Inferior parietal cortex (tissue), 1 donor: ENCODE measurements around the gene PATJ.
A peak's percentile ranks its signal among the peaks of the same experiment; 100 is the strongest.

Experiments used
- DNase-seq: peaks from one replicate; pipeline ENCODE4 v3.0.0-alpha.2; 2016; ENCODE audit errors: extremely low spot score

The PATJ gene

GRCh38 chr1:62090016-62090415 lies 347.7 kb downstream of the PATJ start:
- DNase-seq: no peak

DNA sequence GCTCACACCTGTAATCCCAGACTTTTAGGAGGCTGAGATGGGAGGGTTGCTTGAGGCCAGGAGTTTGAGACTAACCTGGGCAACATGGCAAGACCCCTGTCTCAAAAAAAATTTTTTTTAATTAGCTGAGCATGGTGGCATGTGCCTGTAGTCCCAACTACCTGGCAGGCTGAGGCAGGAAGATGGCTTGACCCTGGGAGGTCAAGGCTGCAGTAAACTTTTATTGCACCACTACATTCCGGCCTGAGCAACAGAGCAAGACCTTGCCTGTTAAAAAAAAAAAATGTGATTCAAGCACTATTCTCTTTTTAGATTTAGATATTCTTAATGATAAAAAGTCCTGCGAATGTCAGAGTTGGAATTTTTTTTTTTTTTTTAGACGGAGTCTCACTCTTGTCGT lies 349.8 kb downstream of the PATJ start:
- no peak for DNase-seq

DNA sequence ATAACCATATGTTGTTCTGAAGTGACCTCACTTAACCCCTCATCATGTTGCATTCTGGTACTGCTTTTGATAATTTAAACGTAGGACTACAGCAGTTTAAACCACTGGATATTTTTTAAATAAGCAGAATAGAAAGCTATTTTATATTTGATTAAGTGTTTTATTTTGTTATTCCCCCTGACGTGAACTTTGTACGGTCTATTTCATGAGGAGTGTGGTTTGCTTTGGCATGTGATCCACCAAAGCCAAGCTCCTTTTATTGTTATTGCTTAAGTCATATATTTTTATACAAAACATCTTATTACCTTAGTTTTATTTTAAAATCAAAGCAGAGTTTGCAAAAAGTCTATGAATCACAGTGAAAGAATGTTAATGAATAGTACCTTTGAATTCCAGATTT lies 351.0 kb downstream of the PATJ start:
- no peak for DNase-seq

DNA sequence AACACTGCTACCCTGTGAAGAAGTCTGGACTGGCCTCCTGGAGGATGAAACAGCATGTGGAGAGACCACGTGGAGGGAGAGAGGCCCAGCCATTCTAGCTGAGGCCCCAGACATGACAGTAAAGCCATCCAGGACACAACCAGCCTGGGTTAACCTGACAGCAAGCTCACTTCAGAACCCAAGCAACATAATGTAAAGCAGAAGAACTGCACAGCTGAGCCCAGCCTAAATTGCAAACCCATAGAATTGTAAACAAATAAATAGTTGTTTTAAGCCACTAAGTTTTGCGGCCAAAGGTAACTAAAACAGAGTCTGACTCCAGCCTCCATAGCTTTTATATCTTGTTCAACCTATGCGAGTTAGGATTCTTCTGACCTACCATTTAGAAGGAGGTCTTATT lies 355.2 kb downstream of the PATJ start:
- DNase-seq: no peak

DNA sequence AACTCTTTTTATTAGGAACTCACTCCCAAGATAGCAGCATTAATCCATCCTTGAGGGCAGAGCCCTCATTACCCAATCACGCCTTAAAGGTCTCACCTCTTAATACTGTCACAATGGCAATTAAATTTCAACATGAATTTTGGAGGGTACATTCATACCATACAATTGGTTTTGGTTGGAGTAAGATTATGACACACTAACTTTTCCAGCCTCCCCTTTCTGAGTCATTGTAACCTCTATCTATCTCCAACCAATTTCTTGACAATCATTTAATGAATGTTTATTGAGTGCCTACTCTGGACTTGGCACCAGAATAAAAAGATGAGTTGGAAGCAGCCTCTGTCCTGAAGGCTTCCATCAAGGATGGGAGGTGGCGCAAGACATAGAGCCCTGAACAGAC lies 358.2 kb downstream of the PATJ start:
- no peak for DNase-seq

DNA sequence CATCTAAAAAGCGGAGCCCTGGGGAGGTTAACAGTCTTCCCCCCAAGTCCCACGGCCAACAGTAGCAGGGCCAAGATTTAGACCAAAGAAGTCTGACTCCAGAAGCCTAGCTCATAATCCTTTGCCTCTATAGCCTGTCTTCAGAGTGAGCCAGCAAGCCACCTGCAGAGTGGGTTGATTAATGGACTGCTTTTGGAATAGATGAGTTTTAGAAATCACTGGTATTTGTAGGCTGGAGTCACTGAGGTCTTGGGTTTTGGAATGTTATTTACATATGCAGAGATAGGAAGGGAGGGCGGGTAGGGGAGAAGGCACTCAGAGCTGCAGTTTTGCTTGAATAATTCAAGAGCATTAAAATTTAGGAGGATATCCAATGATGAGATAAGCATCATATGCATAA lies 361.6 kb downstream of the PATJ start:
- no peak for DNase-seq

GRCh38 chr1:62107923-62108322 lies 365.6 kb downstream of the PATJ start:
- no peak for DNase-seq

- no peak for DNase-seq
Measured at GRCh38 chr1:62109124-62109523, 366.8 kb downstream of the PATJ start.

DNA sequence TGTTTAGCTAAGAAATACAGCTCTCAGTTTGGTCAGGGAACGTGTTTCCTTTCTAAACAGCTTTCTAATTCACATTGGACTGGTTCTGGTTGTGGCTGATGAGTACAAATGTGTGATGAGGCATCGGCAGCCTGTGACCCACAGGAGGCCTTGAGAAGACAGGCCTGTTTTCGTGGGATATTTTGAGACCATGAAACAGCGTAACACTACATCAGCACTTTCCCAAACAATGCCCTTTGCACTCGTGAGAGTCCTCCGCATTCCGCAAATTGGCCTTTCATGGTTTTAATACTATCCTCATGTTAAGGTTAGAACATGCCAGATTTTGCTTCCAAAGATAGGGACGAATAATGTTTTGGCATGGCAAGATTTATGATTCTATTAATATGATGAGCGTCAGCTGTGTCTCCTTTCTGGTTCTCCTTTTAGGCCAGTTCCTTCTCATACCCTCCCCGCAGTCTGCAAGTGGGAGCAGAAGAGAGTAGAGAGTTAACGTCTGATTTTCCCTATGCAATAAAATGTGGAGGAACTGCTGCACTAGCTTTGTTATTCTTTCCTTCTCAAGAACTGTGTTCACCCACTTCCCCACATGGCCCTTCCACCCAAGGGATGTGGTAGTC lies 368.0 kb downstream of the PATJ start:
- DNase-seq: no peak

DNA sequence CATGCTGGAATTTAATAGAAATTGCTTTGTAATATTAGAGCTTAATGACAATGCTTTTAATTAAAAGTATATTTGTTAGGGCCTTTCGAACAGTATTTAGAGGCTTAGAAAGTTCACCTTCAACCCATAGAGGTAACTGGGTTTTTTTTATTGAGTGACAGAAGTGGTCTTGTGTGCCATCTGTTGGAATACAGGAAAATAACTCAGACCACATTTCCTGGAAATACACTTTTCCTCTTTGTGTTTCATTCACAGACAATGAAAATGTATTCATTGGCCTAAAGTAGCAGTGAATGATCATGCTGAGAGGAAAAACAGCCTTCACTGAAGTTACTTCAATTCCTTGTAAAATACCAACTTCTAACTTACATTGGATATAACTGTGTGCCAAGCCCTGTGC lies 368.8 kb downstream of the PATJ start:
- no peak for DNase-seq

DNA sequence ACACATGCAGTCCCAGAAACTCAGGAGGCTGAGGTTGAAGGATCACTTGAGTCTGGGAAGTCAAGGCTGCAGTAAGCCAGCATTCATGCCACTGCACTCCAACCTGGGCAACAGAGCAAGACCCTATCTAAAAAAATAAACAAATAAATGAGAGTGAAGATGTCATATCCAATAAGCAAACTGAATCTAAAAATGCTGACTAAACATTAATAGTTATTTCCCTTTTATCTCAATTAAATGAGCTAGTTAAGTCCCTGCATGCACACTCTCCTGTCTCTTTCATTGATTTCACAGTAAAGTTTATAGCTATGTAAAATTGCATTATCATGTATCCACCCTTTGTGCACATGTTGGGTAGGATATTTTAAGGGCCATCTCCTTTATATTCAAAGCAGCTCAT lies 371.2 kb downstream of the PATJ start:
- no peak for DNase-seq

GRCh38 chr1:62117018-62117750 lies 374.9 kb downstream of the PATJ start:
- DNase-seq: no peak

GRCh38 chr1:62126579-62127290 lies 384.5 kb downstream of the PATJ start:
- no peak for DNase-seq

GRCh38 chr1:62128745-62129144 lies 386.5 kb downstream of the PATJ start:
- no peak for DNase-seq

GRCh38 chr1:62131093-62131725 lies 388.9 kb downstream of the PATJ start:
- peak; percentile 49 for DNase-seq

- no peak for DNase-seq
Measured at GRCh38 chr1:62138029-62138428, 395.7 kb downstream of the PATJ start.

DNA sequence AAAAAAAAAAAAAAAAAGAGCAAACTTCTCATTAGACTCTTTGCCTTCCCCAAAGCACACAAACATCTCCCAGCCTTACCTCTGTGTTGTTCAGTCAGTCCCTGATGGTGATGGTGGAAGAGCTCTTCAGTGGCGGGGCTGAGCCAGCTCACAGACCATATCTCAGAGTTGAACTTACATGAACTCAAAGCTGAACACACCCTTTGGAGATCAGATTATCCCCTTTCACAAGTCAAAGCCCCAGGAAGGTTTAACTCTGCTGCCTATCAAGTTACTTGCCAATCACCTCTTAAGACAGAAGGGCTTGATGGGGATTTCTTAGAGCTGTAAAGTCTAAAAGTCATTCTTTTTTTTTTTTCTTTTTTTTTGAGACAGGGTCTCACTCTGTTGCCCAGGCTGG lies 397.1 kb downstream of the PATJ start:
- no peak for DNase-seq

DNA sequence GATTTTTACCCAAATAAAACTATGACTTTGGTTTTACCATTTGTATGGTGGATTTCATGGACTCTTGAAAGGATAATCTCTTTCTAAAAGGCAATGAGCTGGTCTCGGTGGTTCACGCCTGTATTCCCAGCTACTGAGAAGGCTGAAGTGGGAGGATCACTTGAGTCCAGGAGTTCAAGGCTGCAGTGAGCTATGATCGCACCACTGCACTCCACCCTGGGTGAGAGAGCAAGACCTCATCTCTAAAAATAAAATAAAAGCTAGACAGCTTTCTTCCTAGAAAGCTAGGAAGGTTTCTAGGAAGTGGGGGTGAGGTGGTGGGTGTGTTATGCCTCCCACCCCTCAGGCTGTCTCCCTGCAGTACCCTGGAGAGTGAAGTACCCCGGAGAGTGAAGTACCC lies 398.4 kb downstream of the PATJ start:
- DNase-seq: no peak

DNA sequence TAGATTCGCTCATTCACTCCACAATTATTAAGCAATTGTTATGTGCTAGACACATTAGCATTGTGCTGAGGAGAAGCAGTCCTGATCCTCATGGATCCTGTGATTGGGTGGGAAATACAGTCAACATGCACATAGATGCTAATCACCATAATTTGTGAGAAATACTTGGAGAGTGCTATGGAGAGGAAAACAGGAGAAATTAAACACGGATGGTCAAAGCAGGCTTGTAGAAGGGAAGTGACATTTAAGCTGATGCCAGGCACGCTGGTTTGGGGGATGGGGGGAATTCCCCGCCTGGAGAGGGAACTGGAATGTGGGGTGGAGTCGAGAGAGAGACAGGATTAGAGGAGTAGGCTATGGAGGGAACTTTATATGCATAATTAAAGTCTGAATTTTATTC lies 400.2 kb downstream of the PATJ start:
- no peak for DNase-seq

GRCh38 chr1:62144238-62144831 lies 402.1 kb downstream of the PATJ start:
- DNase-seq: peak; percentile 85

GRCh38 chr1:62159940-62160348 lies 417.7 kb downstream of the PATJ start:
- DNase-seq: no peak

- no peak for DNase-seq
Measured at GRCh38 chr1:62161711-62162110, 419.4 kb downstream of the PATJ start.
